Mucosa of gallbladder (tissue), 1 donor: Measurements from ENCODE around the gene NSG1. TPM values are rescaled to one million over a fixed set of nuclear protein-coding genes. Genes with fewer than 3 reads are reported as not detected.
"Not testable (repeated sequence)": the region's sequence is repeated elsewhere in the genome, so short reads cannot be mapped to it uniquely, and the experiment has no call there.

ENCODE experiments used
- DNase-seq: peaks from one replicate; pipeline ENCODE4 v3.0.0-alpha.2; 2020; ENCODE audit warnings: low spot score
- total RNA-seq: library from RNA; stranded (reverse); gene quantifications from one replicate; pipeline ENCODE4 v1.2.1, GENCODE V29; 2021
- donor health status: DM: no; HTN: no; CAD: no.

Gene NSG1
- total RNA-seq, 1 donor from 2014 or later = 1.6 TPM

DNA sequence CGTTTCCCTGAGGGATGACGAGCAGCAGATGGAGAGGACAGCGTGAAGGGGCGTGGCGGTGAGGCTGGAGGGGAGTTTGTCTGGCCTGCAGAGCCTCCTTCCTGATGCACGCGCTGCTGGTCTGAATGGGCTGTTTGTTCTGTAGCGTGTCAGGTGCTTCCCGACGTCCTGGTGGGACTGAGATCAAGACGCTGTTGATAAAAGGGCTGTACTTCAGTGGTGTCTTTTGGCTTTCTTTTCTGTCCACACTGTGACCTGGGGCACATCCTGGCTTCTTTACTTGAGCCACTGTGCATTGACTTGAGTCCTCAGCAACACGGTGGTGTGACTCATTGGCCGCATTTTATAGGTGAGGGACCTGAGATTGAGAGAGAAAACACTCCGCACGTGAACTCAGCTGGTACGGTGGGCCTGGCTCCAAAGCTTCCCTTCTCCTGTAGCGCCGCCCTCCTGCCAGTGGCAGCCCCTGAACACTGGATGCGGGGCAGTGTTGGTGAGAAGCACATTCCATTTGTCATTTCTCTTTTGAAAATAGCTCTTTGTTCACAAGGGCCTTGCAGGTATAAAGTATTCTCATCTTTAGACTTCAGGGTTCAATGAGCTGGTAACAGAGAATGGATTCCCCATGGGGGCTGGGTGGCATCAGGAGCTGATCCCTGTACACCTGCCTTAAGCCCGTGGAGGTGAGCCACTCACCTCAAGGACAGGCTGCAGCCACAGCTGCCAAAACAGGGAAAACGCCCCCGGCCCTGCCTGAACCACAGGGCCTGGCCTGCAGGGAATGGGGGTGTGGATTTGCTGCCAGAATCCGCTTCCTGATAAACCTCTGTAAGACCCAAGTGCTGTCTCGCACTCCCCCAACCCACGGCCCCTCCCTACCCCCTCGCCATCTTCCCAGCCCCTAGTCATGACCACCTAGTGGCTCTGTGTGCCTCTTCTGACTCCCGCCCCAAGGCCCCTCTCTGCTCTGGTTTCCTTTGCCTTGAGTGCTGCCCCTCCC, 29.2 kb downstream of the NSG1 start:
- DNase-seq = no peak

DNA sequence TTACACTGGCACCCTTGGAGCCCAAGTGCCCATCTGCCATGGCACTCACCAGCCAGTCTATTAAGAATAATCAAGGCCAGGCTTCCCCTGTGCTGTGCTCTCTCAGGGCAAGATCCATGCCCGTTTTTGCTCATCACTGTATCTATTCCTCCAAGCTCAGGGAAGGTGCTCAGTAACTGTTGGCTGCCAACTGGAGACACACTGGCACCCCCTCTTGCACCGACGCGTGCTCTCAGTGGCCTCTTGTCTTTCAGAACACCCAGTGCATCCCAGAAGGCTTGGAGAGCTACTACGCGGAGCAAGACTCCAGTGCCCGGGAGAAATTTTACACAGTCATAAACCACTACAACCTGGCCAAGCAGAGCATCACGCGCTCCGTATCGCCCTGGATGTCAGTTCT, 30.1 kb downstream of the NSG1 start:
- no peak for DNase-seq

DNA sequence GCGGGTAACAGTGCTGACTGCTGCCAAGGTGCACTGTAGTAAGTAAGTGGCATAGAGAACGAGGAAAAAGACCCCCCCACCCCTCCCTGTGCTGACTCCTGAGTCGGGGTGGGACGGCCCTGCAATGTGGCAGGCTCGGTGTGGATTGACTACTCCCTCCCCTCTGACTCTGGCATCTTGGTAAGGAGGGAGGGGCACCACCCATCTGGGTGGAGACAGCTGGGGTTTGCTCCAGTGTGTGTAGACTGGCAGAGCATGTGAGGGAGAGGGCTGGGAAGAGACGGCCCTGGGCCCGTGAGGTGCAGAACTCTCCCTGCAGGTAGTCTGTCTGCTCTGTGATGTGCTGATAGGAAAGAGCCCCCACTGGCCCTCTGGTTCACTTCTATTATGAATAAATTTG, 31.0 kb downstream of the NSG1 start:
- no peak for DNase-seq

DNA sequence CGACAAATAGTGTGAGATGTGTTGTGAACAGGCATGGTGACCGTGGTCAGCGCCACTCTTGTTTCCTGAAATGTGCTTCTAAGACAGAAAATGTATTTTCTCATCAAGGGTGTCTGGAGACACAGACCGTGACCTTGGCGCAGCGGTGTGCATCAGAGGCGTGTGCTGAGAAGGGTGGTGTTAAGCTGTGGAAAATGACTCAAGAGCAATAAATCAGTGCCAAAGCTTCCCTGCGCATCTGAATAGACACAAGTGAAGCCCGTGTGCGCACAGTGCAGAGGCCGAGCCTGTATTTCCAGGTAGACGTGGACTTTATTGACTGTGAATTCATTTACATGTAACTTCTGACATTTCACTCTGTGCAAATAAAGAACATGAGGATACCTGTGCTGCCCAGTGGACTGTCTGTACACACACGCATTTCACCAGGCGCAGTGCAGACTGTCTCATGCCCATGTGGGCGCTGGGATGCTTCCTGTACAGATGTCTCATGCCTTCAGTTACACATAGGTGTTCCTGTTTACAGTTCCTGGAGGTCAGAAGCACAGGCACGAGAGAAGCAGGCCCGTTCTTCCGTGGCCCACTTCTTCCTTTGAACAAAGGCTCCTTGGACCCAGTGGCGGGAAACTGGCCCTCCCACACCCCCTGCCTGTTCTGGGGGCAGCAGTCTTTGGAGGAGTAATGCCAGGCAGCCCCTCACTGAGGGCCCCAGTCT, 31.9 kb downstream of the NSG1 start:
- no peak for DNase-seq

DNA sequence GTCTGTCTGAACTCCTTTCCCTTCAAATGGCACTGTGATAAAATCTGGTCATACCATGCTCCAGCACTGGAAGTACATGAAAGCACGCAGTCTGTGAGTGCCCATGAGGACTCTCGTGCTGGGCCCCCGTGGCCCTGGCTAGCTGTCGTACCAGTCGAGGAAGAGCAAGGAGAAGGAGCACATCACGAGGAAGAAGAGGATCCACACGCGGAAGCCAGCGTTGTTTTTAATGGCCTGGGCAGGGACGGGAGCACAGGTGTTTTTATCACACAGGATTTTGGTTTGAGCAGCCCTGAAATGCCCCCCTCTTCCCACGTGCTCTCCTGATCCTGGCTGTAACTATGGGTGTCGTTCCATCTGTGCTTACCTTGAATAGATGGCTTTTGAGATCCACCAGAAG, 33.0 kb downstream of the NSG1 start:
- no peak for DNase-seq

DNA sequence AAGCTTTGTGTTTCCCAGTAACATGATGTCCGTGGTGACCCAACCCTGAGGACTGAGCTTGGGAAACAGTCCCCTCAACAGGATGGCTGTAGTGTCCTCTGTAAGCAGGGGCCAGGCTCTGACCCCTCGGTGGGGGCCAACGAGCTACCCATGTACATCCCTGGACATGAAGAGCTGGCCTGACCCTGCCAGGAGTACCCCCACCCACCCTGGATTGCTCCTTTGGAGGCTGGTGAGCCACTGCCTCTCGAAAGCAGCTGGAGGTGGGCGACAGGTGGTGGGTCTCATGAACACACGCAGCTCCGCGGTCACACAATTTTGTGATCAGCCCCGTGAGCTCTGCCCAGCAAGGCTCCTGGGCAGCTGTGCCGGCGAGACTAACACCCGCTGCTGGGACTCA, 33.5 kb downstream of the NSG1 start:
- DNase-seq = no peak

DNA sequence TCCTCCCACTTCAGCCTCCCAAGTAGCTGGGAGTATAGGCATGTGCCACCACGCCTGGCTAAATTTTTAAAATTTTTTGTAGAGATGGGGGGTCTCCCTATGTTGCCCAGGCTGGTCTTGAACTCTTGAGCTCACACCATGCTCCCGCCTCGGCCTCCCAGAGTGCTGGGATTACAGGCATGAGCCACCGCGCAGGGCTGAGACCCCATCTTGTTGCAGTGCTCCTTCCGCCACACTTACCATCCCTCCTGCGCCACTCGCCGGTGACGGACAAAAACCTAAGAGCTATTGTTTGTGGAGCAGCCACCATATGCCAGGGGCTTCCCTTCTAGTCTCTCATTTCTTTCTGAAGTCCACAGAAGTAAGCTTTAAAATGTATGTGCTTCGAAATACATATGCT, 34.5 kb downstream of the NSG1 start:
- no peak for DNase-seq

DNA sequence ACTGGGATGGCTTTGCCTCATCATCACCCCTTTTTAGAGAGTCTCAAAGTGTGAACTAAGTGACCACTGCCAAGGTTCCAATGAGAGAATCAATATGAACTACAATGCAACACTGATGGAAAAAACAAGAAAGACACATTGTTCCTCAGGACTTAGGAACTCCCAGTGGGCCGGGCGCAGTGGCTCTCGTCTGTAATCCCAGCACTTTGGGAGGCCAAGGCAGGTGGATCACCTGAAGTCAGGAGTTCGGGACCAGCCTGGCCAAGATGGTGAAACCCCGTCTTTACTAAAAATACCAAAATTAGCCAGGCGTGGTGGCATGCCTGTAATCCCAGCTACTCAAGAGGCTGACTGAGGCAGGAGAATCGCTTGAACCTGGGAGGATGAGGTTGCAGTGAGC, 35.2 kb downstream of the NSG1 start:
- not testable (repeated sequence) for DNase-seq

DNA sequence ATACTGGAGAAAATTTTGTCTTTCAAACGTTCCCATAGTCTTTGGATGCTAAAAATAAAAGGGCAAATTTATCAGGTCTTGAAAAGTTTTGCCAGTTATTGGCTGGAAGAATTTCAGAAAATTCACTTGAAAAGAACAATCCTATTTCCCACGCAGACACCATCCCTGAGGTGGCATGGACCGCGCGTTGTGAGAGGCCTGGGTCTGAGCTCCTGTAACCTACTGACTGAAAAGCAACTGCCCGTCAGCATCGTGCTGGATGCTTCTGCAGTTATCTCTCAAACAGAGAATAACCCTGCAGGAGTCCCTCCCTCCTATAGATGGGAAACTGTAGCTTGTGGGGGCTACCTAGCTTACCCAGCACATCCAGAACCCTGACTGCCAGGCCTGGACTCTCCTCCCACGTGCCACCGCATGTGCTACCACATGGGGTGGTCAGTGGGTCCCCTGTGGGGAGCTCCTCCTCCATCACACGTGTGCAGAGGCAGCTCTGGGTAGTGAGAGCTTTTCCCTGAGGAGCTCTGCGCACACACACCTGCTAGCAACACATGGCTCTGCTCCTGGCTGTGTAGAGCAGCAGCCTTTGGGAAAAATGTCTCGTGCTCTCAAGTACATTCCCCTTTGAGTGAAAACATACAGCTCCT, 36.1 kb downstream of the NSG1 start:
- DNase-seq = no peak

DNA sequence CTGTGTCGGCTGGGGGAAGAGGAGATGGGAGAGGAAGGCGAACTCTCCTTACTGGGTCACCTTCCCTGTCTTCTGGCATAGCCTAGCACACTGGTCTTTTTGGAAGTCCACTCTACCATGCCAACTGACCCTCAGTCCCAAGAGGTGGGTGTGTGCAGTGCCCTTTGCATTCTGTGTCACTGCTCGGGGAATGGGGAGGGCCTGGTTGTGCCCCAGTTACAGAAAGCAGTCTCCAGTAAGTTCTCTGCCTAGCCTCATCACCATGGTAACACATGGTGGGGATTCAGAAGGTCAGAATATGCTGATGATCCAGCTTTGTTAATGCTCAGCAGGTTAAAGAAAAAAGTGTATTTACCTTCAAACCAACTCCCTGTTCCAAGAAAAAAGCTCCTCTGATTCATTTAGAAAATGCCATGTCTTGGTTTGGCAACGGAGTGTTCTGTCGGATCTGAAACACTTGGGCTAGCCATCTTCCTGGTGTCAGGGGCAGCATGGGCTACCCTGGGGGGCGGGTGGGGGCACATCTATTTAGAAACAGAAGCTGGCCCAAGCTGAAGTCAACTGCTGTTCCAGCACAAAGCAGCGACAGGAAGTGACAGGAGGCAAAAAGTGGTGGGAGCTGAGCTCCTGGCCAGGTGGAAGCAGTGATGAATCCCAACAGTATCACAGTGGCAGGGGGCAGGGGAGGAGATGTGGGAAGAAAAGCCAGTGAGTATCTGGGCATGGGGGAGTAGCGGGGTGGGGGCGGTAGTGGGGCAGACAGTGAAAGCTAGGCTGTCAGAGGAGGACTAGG, 37.0 kb downstream of the NSG1 start:
- no peak for DNase-seq

DNA sequence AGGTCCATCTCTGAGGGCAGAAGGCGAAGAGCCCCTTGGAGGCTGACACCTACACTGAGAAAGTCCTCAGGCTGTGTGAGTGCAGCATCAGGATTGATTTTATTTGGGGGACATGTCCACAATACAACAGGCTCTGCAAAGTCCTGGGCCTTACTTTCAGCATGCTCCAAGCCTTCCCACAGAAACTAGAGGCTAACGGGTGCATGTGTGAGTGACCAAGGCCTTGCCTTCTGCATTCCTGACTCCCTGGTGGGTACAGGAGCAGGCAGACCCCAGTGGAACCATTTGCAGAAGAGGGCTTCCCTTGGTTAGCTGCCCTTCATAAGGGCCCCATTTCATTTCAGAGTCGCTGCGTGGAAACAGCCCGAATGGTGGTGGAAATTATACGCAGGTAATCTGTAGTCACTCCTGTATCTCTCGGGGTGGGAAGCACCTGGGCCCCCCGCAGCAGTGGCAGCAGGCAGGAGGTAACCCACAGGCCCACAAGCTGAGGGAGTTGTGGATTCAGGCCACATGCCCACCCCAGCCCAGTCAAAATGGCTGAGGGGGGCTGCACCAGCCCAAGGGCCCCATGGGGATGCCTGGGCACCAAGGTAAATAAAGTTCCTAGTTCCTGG, 37.7 kb downstream of the NSG1 start:
- no peak for DNase-seq

DNA sequence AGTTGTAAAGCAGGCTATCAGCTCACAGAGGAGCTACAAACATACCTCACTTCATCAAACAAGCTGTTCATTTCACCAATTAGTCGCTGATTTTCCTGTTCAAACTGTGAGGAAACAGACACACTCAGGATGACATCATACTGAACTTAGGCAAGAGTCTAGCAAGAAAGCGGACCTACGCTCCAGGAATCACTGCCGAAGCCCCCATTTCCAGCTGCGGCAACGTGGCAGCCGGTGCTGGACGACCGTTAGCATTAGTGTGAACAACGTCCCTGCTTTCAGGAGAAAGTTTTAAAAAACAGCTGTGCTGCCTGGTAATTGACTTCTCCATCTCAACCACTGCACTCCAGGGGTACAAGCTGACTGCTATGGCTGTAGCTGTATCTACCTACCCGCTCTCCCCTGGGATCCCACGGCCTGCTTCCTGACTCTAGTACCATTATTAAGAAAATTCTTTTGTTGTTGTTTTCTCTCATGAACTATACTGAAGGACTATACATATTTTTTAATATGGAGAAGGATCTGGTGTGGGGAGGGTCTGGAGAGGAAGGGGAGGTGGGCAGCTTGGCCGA, 38.3 kb downstream of the NSG1 start:
- DNase-seq = no peak

DNA sequence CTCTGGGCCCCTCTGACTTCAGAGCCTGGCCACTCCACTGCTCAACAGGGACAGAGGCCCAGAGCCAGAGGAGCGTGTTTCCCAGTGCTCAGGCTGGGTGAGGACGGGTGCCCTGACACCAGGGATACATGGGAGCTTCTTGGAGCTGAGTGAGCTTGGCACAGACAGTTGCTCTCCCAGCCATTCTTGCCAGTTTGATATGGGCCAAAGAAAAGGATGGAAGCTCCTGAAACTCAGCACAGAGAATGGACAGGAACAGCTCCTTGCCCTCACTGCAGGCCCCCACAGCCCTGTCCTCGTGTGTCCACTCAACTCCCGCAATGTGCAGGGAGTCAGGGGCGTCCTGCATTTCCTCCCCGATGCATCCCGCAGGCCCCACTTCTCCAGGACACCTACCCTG, 38.8 kb downstream of the NSG1 start:
- DNase-seq = no peak

DNA sequence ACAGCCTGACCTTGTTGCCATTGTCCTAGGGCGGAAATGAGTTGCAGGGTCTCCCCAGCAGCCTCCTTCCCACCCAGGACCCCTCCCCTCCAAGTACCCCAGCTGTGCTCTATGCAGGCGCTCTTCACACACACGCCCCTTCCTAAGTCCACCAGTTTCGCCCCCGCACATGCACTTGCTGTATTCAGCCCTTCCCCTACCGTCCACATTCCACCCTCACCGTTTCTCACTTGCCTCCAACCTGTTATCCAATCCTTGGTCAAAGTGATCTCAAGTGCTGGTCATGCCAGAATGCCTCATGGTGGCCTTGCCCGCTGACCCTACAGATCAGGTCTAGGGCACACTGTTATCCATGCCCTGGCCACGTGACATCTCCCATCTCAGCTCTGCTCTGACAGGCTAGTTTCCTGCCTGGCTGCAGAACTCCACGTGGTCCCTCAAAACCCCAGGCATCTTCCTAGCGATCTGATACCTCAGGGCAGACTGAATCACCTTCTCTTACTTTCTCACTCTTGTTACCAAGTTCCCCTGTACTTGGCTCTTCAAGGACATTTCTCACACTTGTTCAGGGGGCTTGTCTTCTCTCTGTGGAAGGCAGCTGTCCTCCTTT, 39.7 kb downstream of the NSG1 start:
- no peak for DNase-seq

DNA sequence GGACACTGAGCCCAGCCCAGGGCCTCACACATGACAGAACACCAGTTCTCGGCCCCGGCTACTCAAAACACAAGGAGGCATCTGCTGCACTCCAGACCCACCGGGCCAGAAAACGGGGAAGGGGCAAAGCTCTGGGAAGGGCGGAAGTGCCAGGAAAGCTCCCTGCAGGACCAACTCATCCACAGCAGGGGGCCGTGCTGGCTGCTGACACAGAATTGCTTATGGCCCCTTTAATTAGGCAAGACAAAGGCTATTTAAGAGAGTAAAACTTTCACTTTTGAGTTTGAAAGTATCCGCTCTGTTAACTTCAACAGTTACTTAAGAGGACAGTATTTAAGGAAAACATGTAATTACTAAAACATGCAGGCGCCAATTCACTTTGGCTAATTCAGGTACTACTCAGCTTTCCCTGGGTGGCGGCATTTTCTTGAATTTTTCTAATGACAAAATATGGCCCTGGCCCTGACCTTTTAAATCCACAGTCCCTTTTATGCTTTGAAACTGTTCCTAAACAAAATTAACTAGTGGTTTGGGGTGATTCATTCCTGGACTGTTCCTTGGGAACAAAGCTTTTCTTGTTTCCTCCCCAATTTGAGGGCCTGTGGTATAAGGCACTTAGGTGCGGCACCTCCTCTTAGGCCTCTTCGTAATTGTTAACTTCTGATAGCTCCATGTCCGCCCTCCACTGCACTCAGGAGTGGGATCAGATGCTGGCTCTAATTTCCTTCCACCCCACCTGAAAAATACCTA, 40.4 kb downstream of the NSG1 start:
- no peak for DNase-seq

DNA sequence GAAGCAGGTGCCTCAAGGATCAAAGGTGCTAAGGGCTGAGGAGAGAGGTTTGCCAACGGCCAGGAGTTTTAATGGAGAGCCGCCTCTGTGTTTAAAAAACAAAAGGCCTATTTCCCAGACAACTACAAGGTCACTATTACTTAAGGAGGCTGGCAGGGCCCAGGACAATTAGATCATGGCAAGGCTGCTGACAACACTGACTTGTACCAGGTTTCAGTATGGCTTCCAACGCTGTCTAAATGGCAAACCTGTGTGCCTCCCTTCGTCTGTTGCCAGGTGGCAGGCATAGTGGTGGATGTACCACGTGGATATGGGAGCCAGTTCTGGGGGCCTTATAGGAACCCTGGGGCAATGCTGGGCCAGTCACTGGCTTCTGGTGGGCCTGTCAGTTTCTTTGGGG, 41.0 kb downstream of the NSG1 start:
- no peak for DNase-seq

DNA sequence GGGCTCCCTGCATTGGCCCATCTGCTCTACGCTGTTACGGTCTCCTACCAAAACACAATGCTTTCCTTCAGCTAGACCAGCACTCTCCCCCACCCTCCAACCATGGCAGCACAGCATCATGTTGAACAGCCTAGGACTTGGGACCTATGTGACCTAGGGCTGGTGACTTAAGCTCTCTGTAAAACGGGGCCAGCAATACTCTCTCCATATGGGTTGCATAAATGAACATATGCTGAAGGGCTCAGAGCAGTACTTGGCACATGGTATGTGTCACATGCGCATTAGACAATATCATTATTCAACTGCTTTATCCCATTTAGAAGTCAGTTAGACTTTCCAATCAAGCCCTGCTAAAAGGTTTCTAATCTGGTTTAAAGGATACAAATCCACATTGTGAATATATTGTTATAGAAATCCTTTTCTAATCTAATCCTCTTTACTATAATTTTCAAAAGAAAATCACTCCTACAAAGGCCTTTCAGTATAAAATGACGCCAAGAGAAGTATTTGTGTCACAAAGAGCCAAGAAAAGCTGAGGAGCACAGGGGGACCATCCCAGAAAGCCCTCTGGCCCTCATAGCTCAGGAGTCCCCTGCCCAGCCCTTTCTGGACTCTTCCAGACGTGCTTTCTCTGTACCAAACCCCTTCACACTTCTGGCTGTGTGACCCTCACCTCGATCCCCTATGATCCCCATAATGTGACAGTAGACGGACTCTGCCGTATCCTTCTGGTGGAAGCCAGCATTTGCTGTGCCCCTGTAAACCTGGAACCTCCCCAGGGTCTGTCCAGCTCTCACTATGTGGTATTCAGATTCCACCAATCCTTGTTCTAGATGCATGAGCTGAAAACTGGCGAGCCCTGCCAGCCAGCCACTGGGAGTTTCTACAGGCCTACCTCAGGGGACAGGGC, 42.3 kb downstream of the NSG1 start:
- DNase-seq = no peak

DNA sequence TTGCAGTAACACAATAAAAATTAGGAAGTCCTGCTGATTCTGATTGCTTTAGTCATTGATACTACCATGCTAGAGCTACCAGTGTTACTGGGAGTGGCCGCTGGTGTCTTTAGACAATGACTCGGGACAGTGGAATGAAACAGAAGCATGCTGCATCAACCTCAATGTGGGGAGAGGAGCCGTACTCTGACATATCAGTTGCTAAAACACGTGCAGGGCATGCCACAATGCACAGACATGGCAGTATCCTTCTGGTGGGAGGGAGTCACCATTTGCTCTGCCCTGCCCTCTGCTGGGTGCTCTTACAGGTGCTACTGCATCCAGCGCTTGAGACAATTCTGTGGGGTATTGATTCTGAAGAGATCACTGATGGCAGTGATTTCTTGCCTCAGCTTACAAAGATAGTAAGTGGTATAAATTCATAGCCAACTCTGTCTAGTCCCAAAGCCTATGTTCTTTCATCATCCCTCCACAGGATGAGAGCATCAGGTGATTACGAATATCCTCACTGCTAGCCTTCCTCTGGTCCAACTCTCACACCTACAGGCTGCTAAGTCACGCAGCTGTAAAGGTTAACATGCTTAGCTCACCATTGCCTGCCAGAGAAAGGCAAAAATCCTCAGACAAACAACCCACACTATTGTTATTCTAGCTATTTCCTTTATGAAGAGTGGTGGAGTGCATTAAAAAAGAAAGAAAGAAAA, 43.7 kb downstream of the NSG1 start:
- no peak for DNase-seq
